GM20000 (cell line): Measurements from ENCODE around the gene CARMIL1.

ENCODE experiments used
- DNase-seq: peaks from one replicate; pipeline ENCODE4 v3.0.0; 2012; ENCODE audit warnings: low spot score
- CTCF ChIP-seq: IDR thresholded peaks from 2 replicates; pipeline ENCODE4 v1.5.1; 2012; ENCODE audit warnings: mild to moderate bottlenecking, control low read depth; ENCODE audit errors: extremely low read depth, missing control alignments

CARMIL1 gene

GRCh38 chr6:25384234-25384633 is 105.1 kb downstream of the CARMIL1 start:
- TF ChIP-seq CTCF = no peak

DNA sequence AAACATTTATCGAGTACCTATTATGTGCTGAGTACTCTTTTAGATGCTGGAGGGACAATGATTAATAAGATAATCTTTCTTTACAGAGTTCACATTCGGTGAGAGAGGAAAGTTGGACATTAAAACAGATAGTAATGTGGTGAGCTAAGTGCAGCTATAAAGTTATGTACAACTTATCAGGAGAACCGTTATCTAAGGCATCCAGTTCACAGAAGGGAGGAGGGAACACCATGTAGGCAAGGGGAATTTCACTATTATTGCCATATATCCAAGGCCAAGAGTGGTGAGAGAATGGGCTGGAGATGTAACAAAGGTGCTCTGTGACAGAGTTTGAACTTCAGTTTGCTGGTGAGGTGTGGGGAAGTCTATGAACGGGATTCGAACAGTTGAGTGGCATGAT is 105.8 kb downstream of the CARMIL1 start:
- TF ChIP-seq CTCF = no peak

More at GRCh38 chr6:25384234-25384633, 105.1 kb downstream of the CARMIL1 start:
- no peak for DNase-seq

GRCh38 chr6:25387483-25387882 is 108.3 kb downstream of the CARMIL1 start:
- no peak for DNase-seq
- no peak for TF ChIP-seq CTCF

More for the DNA sequence above, 105.8 kb downstream of the CARMIL1 start:
- no peak for DNase-seq

DNA sequence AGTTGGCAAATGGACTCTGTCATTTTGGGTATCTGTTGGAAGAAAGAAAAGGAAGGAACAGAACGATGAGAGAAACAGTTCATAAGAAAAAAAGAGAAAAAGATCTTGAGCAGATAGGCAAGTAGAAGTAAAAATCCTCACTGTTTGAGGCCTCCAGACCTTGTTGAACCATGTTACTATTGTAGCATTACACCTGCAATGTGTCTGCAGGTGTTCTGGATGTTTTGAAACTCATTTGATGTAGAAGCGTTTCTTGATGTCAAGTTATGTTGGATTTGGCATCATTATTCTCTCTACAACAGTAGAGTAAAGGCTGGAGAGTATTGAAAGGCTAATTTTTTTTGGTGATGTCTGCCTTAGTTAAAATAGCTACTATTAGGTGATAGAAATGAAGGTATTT is 108.7 kb downstream of the CARMIL1 start:
- TF ChIP-seq CTCF = no peak
- DNase-seq = no peak

- TF ChIP-seq CTCF = no peak
- DNase-seq = no peak
These were observed 109.6 kb downstream of the CARMIL1 start for GRCh38 chr6:25388776-25389175.

DNA sequence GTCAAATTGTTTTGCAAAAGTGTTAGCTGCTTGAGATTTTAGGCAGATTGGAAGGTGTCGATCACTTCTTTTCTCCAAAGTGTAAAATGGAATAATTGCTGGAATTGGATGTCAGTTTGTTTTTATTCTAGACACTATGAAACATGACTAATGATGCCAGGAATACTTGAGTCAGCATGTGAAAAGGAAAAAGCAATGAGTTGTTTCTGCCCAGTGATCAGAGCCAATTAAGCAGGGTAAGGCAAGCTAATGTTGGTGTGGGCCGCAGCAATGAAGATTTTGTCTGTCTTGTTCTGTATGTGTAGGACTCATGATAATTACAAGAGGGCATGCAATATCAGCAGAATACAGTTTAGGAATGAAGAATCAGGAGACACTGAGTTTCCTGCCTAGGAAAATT is 110.3 kb downstream of the CARMIL1 start:
- no peak for DNase-seq

DNA sequence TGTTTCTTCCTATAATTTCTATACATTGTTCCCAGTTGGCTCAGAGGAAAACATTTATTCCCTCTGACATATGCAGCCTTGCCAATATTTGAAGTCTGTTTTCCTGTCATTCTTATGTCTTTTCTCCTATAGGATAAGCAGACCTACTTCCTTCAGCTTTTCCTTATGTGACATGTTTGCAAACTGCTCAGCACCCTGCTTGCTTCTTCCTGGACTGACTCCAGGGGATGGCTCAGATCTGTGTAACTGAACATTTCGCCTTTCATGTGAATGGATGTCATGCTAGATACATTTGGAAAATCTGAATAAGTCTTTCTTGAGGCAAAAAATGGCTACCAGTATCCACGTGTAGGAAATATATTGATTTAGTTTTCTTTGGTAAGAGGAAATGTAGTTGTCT is 113.2 kb downstream of the CARMIL1 start:
- no peak for DNase-seq
- TF ChIP-seq CTCF = no peak

More for the DNA sequence above, 110.3 kb downstream of the CARMIL1 start:
- no peak for TF ChIP-seq CTCF
